Ovary (tissue), 9 donors: Measurements from ENCODE around the gene IFITM1. TPM values are rescaled to one million over a fixed set of nuclear protein-coding genes. Genes with fewer than 3 reads are reported as not detected.

Experiments used
- DNase-seq, 5 donors: peaks; one replicate each; pipeline ENCODE4 v3.0.0-alpha.2; 2019 to 2020
- H3K27ac ChIP-seq, 2 donors: fragments of 200-600 bp; one replicate each; pipeline versions ENCODE4 v1.5.1 to v1.8.0; 2019 to 2022
- H3K27me3 ChIP-seq: fragments of 200-600 bp; one replicate; pipeline ENCODE4 v1.8.0; 2022
- H3K36me3 ChIP-seq: fragments of 200-600 bp; sonication (generic); one replicate; pipeline ENCODE4 v1.5.1; 2019
- H3K4me1 ChIP-seq: one replicate; pipeline ENCODE4 v1.8.1; 2013; ENCODE audit warnings: mild to moderate bottlenecking, moderate library complexity; ENCODE audit not compliant: insufficient read depth
- H3K4me3 ChIP-seq: fragments of 200-600 bp; sonication (generic); one replicate; pipeline ENCODE4 v1.5.1; 2017
- H3K9me3 ChIP-seq, 2 donors: fragments of 200-600 bp in 1 of 2; sonication (generic) in 1 of 2; one replicate each; pipeline versions ENCODE4 v1.5.1 to v1.8.1; 2013 to 2019; ENCODE audit warnings: mild to moderate bottlenecking in 1 of 2, moderate library complexity in 1 of 2
- CTCF ChIP-seq, 3 donors: fragments of 450-650 bp in 2 of 3; fragments of 200-600 bp in 1 of 3; IDR thresholded peaks; one replicate each; pipeline versions ENCODE4 v1.5.1 to v1.8.0; 2016 to 2022; ENCODE audit warnings: antibody characterized with exemption in 3 of 3, mild to moderate bottlenecking in 1 of 3
- EP300 ChIP-seq: sonication (generic); formaldehyde crosslinking; IDR thresholded peaks from one replicate; pipeline ENCODE4 v1.6.1; 2017; ENCODE audit warnings: antibody characterized with exemption
- POLR2A ChIP-seq: fragments of 450-650 bp; IDR thresholded peaks from one replicate; pipeline ENCODE4 v1.6.1; 2017; ENCODE audit warnings: antibody characterized with exemption, mild to moderate bottlenecking, moderate library complexity
- whole genome bisulfite sequencing, 3 donors: extraction: QIAGEN DNeasy Blood & Tissue Kit in 1 of 3; methylation state at CpG; one replicate each; pipeline versions ENCODE4 v1.1.5 to v1.1.7; 2013 to 2017; 5-methylcytosine and 5-hydroxymethylcytosine counted together
- intact Hi-C, 4 donors: fragments of 100-400 bp; cut with DNase I; formaldehyde crosslinking; loops; one replicate each; pipeline versions ENCODE4 v1.11.0 to v1.15.1; 2022 to 2023
- polyA plus RNA-seq, 2 donors: library from polyadenylated mRNA; stranded (reverse); fragments of 200-250 nt in 1 of 2; fragments of 350-450 nt in 1 of 2; fragmentation: Illumina TruSeq in 1 of 2; extraction: RNeasy Lipid Tissue Mini Kit (QIAGEN cat#74804) in 1 of 2; gene quantifications; one replicate each; pipeline ENCODE4 v1.2.3, GENCODE V29; 2013 to 2014
- total RNA-seq, 7 donors: library from RNA; depleted of rRNA in 2 of 7; stranded (reverse); fragments of >200 nt in 2 of 7; fragmentation: NEBNext Ultra II Directional in 3 of 7; extraction: Animal tissue kit (Norgen Biotek cat#: 25700) in 3 of 7; gene quantifications; one replicate each; pipeline versions ENCODE4 v1.1.0 to v1.2.4, GENCODE V29; 2016 to 2023
- donor health status: DM: no; HTN: no; CAD: no; lungs with moderate emphysema.
- donor health status: DM: no; HTN: no; CAD: no.
- donor health status: Bipolar disorder and iron deficiency.
- donor health status: DM: yes; HTN: yes; CAD: no.
- donor health status: DM: no; HTN: no; CAD: no.
- donor health status: DM: yes; HTN: yes; CAD: no.

Gene IFITM1
- total and polyA plus RNA-seq, 9 donors: 211 to 760 (median 496) TPM

DNA sequence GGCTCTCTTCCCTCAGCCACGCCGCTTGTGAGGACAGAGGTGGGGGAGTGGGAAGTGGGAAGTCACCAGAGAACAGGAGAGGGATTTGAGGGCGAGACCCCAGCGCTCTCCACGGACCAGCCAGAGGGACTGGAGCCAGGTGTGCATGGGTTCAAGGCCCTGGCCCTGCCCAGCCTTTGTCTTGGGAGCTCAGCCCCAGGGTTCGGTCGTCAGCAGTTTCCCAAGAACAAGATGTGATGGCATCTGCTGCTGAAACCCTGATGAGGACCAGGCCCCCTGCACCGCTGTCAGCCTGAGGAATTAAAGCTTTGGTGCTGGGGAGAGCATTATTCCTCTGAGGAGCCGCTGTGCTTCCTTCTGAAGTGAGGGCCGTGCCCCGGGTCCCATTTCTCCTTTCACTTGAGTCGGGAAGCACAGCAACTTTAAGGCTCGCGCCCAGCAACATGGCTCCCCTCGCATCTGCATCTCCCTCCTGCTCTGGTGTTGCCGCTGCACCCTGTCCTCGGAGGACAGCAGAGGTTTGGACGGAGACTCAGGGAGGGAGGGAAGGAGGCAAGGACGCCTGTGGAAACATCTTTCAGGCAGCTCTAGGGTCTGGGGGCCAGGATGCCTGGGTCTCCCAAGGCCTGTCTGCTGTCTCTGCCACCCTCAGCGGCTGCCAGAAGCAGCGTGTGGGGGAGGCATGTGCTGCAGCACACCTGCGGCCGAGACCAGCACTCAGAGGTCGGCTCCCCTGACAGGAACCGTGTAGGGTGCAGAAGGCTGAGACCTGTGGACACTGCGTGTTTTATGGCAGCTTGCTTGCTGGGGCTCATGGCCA, 18.3 kb upstream of the IFITM1 start:
- peak in 3 of 5 donors; percentile 19 to 75 (median 51) for DNase-seq
- TF ChIP-seq EP300 (no peak), CTCF (IDR thresholded peaks at IDR 0.05) (no peak), POLR2A (no peak)
- intact Hi-C loops: loop anchor here in 1 of 4 donors (5.0 kb wide), 1 partner anchor 217 kb away; no protein-coding TSS in a partner anchor

DNA sequence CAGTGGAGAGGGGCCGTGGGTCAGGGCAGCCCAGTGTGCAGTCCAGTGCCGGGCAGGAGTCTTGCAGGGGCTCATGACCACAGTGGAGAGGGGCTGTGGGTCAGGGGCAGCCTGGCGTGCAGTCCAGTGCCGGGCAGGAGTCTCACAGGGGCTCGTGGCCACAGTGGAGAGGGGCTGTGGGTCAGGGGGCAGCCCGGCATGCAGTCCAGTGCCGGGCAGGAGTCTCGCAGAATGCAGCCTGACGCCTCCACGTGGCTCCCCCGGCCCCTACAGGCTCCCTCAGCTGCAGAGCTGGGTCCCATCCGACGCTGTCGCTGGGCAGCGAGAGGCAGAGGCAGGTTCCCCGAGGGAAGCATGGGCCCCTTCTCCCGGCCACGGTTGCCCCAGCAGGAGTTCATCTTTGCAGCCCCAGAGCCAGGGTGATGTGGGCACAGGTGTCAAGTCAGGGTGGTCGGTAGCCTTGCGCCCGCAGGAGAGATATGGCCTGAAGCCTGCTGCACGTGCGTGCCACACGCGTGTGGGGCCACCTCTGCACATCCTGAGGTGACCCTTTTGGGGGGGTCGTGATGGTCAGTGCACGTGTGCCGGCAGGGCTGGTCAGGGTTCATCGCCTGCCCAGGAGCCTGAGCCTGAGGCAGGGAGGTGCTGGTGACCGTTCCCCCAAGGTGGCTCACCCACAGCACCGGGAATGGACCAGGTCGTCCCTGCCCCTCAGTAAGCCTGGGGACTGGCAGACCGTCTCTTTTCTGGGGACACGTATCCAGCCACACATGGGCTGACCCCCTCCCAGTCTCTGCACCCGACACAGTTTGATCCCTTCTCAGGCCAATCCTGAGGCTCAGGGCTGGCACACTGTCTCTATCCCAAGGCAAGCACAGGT, 17.4 kb upstream of the IFITM1 start:
- Histone ChIP-seq H3K4me1 (no peaks in the 10 kb centered on the region), H3K27ac (no peak overlapping the region), H3K27me3 (no peaks in the 10 kb centered on the region), H3K9me3 (no peaks in the 10 kb centered on the region), H3K36me3 (no peaks in the 10 kb centered on the region), H3K4me3 (no peak overlapping the region)
- intact Hi-C loops: loop anchor here in 1 of 4 donors (5.0 kb wide), 1 partner anchor 216 kb away; no protein-coding TSS in a partner anchor
- TF ChIP-seq CTCF (IDR thresholded peaks at IDR 0.05): no peak
- WGBS, 3 donors: 50 to 55% (median 54%) methylated on average over 34 to 35 of the region's 35 CpGs
- peak in 2 of 5 donors; percentile 16 to 37 for DNase-seq

More for the DNA sequence above, 18.3 kb upstream of the IFITM1 start:
- no peak overlapping the region for H3K27ac ChIP-seq
- no peaks in the 10 kb centered on the region for H3K9me3 ChIP-seq
- no peaks in the 10 kb centered on the region for H3K27me3 ChIP-seq
- H3K4me1 ChIP-seq: no peaks in the 10 kb centered on the region
- no peaks in the 10 kb centered on the region for H3K36me3 ChIP-seq
- H3K4me3 ChIP-seq: no peak overlapping the region
- WGBS, 3 donors: 42 to 56% (median 54%) methylated on average over 26 of the region's 26 CpGs

- no peak overlapping the region for H3K27ac ChIP-seq
- no peak for TF ChIP-seq POLR2A
- TF ChIP-seq EP300: no peak
- no peak for TF ChIP-seq CTCF (IDR thresholded peaks at IDR 0.05)
- no peaks in the 10 kb centered on the region for H3K36me3 ChIP-seq
- intact Hi-C loops: loop anchor here in 1 of 4 donors (5.0 kb wide), 1 partner anchor 215 kb away; no protein-coding TSS in a partner anchor
- no peaks in the 10 kb centered on the region for H3K27me3 ChIP-seq
- H3K4me1 ChIP-seq: no peaks in the 10 kb centered on the region
- DNase-seq: peak in 1 of 5 donors; percentile 38
- WGBS, 3 donors: 55 to 72% (median 67%) methylated on average over 13 of the region's 13 CpGs
- no peak overlapping the region for H3K4me3 ChIP-seq
- H3K9me3 ChIP-seq: no peaks in the 10 kb centered on the region
These were observed 16.7 kb upstream of the IFITM1 start for GRCh38 chr11:297051-297585.
